NOMO-1 treated with DMSO at 0.1 percent for 48 hours (cell line): ENCODE data around the gene NPM3.

Experiments used
- DNase-seq: peaks from one replicate; lab custom pipeline; 2025; ENCODE audit not compliant: unreplicated experiment; lab: John Stamatoyannopoulos, UW

NPM3 gene

GRCh38 chr10:101775273-101776160 lies 7.7 kb downstream of the NPM3 start, which contains the start of gene FGF8:
Gene FGF8, minus strand, starts transcription at chr10:101776114. Its CDS starts 214 bp downstream, at chr10:101775900.
- no peak for DNase-seq

DNA sequence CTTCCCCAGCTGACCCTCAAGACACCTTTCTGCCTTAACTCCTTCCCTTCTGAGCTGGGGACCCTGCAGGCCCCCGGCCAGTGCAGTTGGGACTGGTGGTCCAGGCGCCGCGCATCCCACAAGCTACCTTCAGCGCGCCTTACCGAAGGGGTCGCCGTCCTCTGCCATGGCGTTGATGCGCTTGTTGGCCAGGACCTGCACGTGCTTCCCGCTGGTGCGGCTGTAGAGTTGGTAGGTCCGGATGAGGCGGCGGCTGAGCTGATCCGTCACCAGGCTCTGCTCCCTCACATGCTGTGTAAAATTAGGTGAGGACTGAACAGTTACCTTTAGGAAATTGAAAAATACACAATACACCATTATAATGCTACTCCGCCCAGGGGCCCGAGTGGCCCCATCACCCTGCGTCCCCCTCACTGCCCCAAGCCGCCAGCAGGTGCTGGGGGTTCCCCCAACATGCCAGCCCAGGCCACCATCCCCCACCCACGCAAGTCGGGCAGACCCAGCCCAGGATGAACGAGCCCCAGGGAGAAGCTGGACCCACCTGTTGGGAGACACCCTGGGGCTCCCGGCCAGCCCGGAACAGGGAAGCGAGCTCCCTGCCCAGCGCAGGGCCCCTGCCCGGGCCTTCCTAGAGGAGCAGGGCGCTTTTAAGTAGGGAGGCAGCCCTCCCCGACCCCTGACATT lies 8.5 kb downstream of the NPM3 start:
- no peak for DNase-seq

GRCh38 chr10:101773923-101774588 lies 9.2 kb downstream of the NPM3 start:
- no peak for DNase-seq

- DNase-seq: no peak
These were observed 10.1 kb downstream of the NPM3 start for GRCh38 chr10:101772895-101773761.

GRCh38 chr10:101772017-101772894 lies 11.0 kb downstream of the NPM3 start:
- no peak for DNase-seq

DNA sequence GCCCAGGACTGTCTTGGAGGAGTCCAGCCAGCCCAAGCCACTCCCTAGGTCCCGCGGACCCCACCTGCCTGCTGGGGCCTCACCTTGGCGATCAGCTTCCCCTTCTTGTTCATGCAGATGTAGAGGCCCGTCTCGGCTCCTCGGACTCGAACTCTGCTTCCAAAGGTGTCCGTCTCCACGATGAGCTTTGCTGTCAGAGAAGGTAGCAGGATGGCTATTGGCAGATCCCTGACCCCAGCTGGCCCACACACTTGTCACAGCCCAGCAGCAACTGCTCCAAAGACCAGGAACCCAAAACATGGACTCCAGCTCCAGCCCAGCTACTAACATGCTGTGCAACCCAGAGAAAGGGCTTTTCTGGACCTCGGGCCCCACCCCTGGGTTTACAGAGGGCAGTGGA lies 11.9 kb downstream of the NPM3 start:
- DNase-seq: no peak

- DNase-seq: no peak
These were observed 12.7 kb downstream of the NPM3 start for GRCh38 chr10:101770331-101771215.

DNA sequence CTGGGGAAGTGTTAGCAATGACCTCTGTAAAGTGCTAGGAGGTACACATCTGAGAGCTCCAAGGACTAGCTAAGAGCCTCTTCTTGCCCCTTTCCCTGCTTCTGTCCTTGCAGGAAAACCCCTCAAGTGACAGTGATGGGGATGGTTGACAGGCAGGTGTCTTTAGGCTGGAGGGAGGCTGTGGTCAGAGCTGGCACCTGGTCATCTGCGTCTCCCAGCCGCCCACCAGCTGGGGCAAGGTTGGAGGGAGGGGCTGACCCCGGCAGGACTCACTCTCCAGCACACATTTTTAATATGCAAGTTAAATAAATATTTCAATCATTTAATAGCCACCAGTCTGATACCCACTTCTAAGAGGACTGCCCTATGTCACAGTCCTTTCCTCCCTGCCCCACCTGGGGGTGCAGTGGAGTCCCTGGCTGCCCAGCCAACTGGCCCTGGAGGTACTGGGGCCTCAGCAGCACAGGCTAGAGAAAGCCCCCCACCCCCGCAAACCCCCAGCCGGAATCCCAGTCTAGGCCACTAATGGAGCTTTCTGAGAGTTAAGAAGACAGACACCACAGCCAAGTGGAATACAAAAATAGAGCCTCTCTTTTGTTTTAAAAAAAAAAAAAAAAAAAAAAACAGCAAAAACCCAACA lies 13.6 kb downstream of the NPM3 start:
- no peak for DNase-seq

- no peak for DNase-seq
These were observed 14.5 kb downstream of the NPM3 start for GRCh38 chr10:101768791-101769170.

- no peak for DNase-seq
These were observed 15.1 kb downstream of the NPM3 start for GRCh38 chr10:101767966-101768790.

GRCh38 chr10:101767600-101767945 lies 15.7 kb downstream of the NPM3 start:
- DNase-seq: no peak

DNA sequence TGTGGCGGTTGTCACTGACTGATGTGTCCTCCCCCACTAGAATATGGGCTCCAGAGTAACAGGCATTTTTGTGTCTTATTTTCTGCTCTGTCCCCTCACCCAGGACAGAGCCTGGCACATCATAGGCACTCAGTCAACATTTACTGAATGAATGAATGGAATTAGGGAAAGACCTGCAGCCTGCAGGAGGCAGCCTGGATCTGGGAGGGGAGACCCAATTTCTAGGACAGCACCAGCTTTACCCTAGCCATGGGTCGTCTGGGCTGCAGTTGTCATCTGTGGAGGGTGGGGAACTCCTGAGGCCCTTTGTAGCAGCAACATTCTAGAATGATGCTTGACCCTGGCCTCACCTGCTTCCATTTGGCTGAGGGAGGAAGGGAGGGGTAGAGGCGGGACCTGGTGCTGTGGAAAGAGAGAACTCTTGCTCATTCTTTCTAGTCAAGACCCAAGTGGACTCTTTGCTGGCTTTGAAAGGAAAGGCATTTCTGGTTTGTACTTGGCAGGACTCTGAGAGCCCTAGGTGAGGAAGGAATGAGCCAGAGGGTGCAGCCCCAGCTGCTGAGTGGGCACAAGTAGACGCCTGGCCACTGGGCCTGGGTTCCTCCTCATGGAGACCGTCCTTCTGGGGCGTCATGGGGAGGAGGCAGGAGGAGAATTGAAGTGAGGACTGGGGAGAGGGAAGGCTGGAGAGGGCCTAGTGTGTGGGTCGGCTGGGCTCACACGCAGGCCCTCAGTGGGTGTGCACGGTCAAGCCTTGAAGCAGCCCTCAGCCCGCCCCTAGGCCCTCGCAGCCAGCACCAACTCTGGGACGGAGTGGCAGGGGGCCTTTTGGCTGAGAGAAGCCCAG lies 16.3 kb downstream of the NPM3 start:
- DNase-seq: no peak

- DNase-seq: no peak
These were observed 16.9 kb downstream of the NPM3 start for GRCh38 chr10:101766306-101766705.

DNA sequence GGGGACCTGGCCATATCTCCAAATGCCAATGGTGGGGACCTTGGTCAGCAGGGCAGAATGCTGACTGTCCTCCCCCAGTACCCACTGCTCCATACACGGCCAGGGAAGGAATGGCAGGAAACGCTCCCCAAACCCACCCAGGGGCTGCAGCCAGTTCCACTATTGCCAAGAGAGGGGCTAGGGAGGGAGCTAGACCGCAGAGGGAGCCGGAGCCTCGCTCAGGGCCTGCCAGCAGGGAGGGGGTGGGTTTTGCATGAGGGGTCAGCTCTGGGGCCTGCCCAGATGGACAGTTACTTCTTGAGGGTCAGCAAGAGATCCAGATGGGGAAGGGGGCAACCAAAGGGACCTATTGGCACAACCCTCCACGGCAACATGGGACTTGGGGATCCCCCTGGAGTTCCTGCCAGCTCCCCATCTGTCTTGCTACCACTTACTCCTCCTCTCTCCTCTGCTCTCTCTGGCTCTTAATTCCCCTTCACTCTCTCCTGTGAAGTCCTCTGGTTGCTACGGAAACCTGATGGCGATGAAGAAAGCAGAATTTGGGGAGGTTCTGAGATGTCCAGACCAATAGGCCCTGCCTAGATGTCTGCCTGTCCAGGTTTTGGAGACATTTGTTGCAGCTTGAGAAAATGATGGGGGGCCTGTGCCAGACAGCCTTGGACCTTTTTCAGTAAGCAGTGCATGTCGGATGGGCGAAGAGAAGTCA lies 20.0 kb downstream of the NPM3 start:
- no peak for DNase-seq

- no peak for DNase-seq
These were observed 20.5 kb downstream of the NPM3 start for GRCh38 chr10:101762736-101763135.

- DNase-seq: no peak
These were observed 22.0 kb downstream of the NPM3 start for GRCh38 chr10:101761226-101761625.
